IMR-90 (cell line): ENCODE data around the gene SLC17A8. TPM values are rescaled to one million over a fixed set of nuclear protein-coding genes. Genes with fewer than 3 reads are reported as not detected.
A peak's percentile ranks its signal among the peaks of the same experiment; 100 is the strongest.

Source experiments
- ATAC-seq: fragments of 200-7000 bp; cut with Tn5 transposase; 2 replicates; pipeline ENCODE4 v1.9.1; 2020; ENCODE audit warnings: low read depth, mild to moderate bottlenecking, moderate library complexity
- BruUV-seq: library from RNA; stranded (reverse); fragments of 400-500 nt; replicated peaks from 2 replicates; lab custom pipeline; 2021; lab: Mats Ljungman, UMichigan
- CTCF ChIA-PET: fragments of 300-600 bp; formaldehyde crosslinking; extraction: SDS; loops from one replicate; lab custom pipeline; 2021; ENCODE audit warnings: antibody characterized with exemption; lab: Yijun Ruan, JAX
- POLR2A ChIA-PET: fragments of 300-600 bp; sonication (Branson Sonifier 250); formaldehyde crosslinking; loops from one replicate; lab custom pipeline; 2022; ENCODE audit warnings: antibody characterized with exemption; ENCODE audit not compliant: unreplicated experiment; lab: Charles Lee
- DNase-seq: peaks from one replicate; pipeline ENCODE4 v3.0.0; 2013
- H2AFZ ChIP-seq: replicated peaks from 2 replicates; pipeline ENCODE3; 2013; ENCODE audit warnings: low read length, mild to moderate bottlenecking; ENCODE audit not compliant: poor library complexity
- H2AK5ac ChIP-seq: 2 replicates; pipeline ENCODE4 v1.6.1; 2013; ENCODE audit warnings: low read depth, low read length, inconsistent platforms
- H2AK9ac ChIP-seq: replicated peaks from 2 replicates; pipeline ENCODE3; 2013; ENCODE audit warnings: mild to moderate bottlenecking, low read depth, low read length, moderate library complexity; ENCODE audit not compliant: poor library complexity
- H2BK120ac ChIP-seq: 2 replicates; pipeline ENCODE4 v1.6.1; 2013; ENCODE audit warnings: low read depth, low read length, inconsistent platforms
- H2BK15ac ChIP-seq: 3 replicates; pipeline ENCODE4 v1.6.1; 2013; ENCODE audit warnings: low read depth, low read length, inconsistent platforms
- H2BK20ac ChIP-seq: 2 replicates; pipeline ENCODE4 v1.6.1; 2013; ENCODE audit warnings: low read depth, mild to moderate bottlenecking, inconsistent platforms, low read length, moderate library complexity
- H2BK5ac ChIP-seq: 2 replicates; pipeline ENCODE4 v1.6.1; 2013; ENCODE audit warnings: mild to moderate bottlenecking, low read depth, low read length, inconsistent platforms; ENCODE audit not compliant: poor library complexity, severe bottlenecking
- H3K14ac ChIP-seq: replicated peaks from 2 replicates; pipeline ENCODE4 v1.6.1; 2013; ENCODE audit warnings: low read depth, low read length, inconsistent platforms
- H3K18ac ChIP-seq: 2 replicates; pipeline ENCODE4 v1.6.1; 2013; ENCODE audit warnings: low read depth, low read length, control low read depth
- H3K23ac ChIP-seq: 2 replicates; pipeline ENCODE4 v1.6.1; 2013; ENCODE audit warnings: low read depth, low read length, inconsistent platforms
- H3K27ac ChIP-seq: 2 replicates; pipeline ENCODE4 v1.5.1; 2013; ENCODE audit warnings: mild to moderate bottlenecking, control low read depth, low read length; ENCODE audit not compliant: insufficient read depth
- H3K27me3 ChIP-seq: 2 replicates; pipeline ENCODE4 v1.6.1; 2013; ENCODE audit warnings: low read length; ENCODE audit not compliant: control insufficient read depth, insufficient read depth
- H3K36me3 ChIP-seq: 2 replicates; pipeline ENCODE4 v1.6.1; 2013; ENCODE audit warnings: low read length, mixed read lengths; ENCODE audit not compliant: control insufficient read depth, insufficient read depth
- H3K4ac ChIP-seq: 2 replicates; pipeline ENCODE4 v1.6.1; 2013; ENCODE audit warnings: low read depth, low read length, inconsistent platforms
- H3K4me1 ChIP-seq: 2 replicates; pipeline ENCODE4 v1.6.1; 2013; ENCODE audit warnings: low read length, mixed read lengths; ENCODE audit not compliant: control insufficient read depth, insufficient read depth
- H3K4me2 ChIP-seq: 2 replicates; pipeline ENCODE4 v1.6.1; 2013; ENCODE audit warnings: low read depth, mild to moderate bottlenecking, control low read depth, low read length, moderate library complexity
- H3K4me3 ChIP-seq: 2 replicates; pipeline ENCODE4 v1.5.1; 2013; ENCODE audit warnings: low read depth, mild to moderate bottlenecking, control low read depth, low read length, moderate library complexity; ENCODE audit not compliant: insufficient read depth
- H3K56ac ChIP-seq: 2 replicates; pipeline ENCODE4 v1.6.1; 2013; ENCODE audit warnings: low read length, inconsistent platforms; ENCODE audit not compliant: insufficient read depth; ENCODE audit errors: extremely low read depth
- H3K79me1 ChIP-seq, 2 experiments: 2 replicates each; pipeline ENCODE4 v1.6.1; 2013; ENCODE audit warnings: low read length in 2 of 2, inconsistent platforms in 1 of 2, low read depth in 1 of 2
- H3K9ac ChIP-seq: 2 replicates; pipeline ENCODE4 v1.6.1; 2013; ENCODE audit warnings: low read depth, low read length, control low read depth
- H3K9me1 ChIP-seq: 2 replicates; pipeline ENCODE4 v1.6.1; 2013; ENCODE audit warnings: low read length, inconsistent platforms; ENCODE audit not compliant: insufficient read depth
- H3K9me3 ChIP-seq: 2 replicates; pipeline ENCODE4 v1.6.1; 2013; ENCODE audit warnings: low read length; ENCODE audit not compliant: control insufficient read depth, insufficient read depth
- H4K20me1 ChIP-seq: 2 replicates; pipeline ENCODE4 v1.6.1; 2013; ENCODE audit warnings: low read length, inconsistent platforms; ENCODE audit not compliant: insufficient read depth
- H4K5ac ChIP-seq: 2 replicates; pipeline ENCODE4 v1.6.1; 2013; ENCODE audit warnings: mild to moderate bottlenecking, low read depth, low read length, control low read depth
- H4K8ac ChIP-seq, 2 experiments: 2 replicates each; pipeline ENCODE4 v1.6.1; 2013; ENCODE audit warnings: low read depth in 2 of 2, low read length in 2 of 2, control low read depth in 1 of 2, inconsistent platforms in 1 of 2
- H4K91ac ChIP-seq: 2 replicates; pipeline ENCODE4 v1.6.1; 2013; ENCODE audit warnings: low read depth, low read length, inconsistent platforms; ENCODE audit not compliant: insufficient read depth
- CEBPB ChIP-seq: IDR thresholded peaks from 2 replicates; pipeline ENCODE4 v1.6.1; 2012; ENCODE audit warnings: low read depth, low read length, improper control_type of control experiment
- MAZ ChIP-seq: IDR thresholded peaks from 2 replicates; pipeline ENCODE4 v1.6.1; 2012; ENCODE audit warnings: low read depth, mild to moderate bottlenecking, low read length, improper control_type of control experiment, moderate library complexity, borderline replicate concordance
- RAD21 ChIP-seq: IDR thresholded peaks from 2 replicates; pipeline ENCODE4 v1.6.1; 2012; ENCODE audit warnings: low read length, improper control_type of control experiment
- RCOR1 ChIP-seq: IDR thresholded peaks from 2 replicates; pipeline ENCODE4 v1.6.1; 2012; ENCODE audit warnings: mild to moderate bottlenecking, low read length, improper control_type of control experiment; ENCODE audit not compliant: insufficient replicate concordance
- WGBS, 2 experiments: methylation state at CpG; one replicate each; pipeline versions ENCODE4 v1.1.5 to v1.1.7; 2013; ENCODE audit warnings: missing lambda C conversion rate in 2 of 2; ENCODE audit not compliant: insufficient read length in 1 of 2; ENCODE audit errors: extremely low coverage in 2 of 2; 5-methylcytosine and 5-hydroxymethylcytosine counted together
- dilution Hi-C: fragments of 300-500 bp; cut with HindIII; formaldehyde crosslinking; loops from one replicate; pipeline ENCODE4 v1.14.3; 2018; ENCODE audit warnings: low sequenced_read_pairs; ENCODE audit not compliant: unreplicated experiment
- in situ Hi-C: fragments of 300-500 bp; cut with MboI; formaldehyde crosslinking; loops from 3 replicates; pipeline ENCODE4 v1.14.3; 2019; ENCODE audit warnings: low sequenced_read_pairs, inconsistent platforms, mixed read lengths
- intact Hi-C: fragments of 100-400 bp; cut with micrococcal nuclease; formaldehyde crosslinking; loops from 2 replicates; pipeline ENCODE4 v1.10.0; 2022
- polyA plus RNA-seq, 3 experiments: library from polyadenylated mRNA; depleted of rRNA; stranded (reverse); fragments of >200 nt; gene quantifications; 2 replicates each; pipeline ENCODE4 v1.2.3, GENCODE V29; 2012; ENCODE audit warnings: low replicate concordance in 1 of 3
- total RNA-seq: library from RNA; depleted of rRNA; stranded (reverse); fragments of >200 nt; gene quantifications from 2 replicates; pipeline ENCODE4 v1.2.3, GENCODE V29; 2012
- TF ChIP-seq, protein P1 (sequence below): conservative IDR thresholded peaks from 2 replicates; pipeline ENCODE4 v1.5.1; 2012; ENCODE audit warnings: mild to moderate bottlenecking, low read depth, low read length, improper control_type of control experiment
- TF ChIP-seq, protein P2 (sequence below): fragments of 150-350 bp; IDR thresholded peaks from 2 replicates; pipeline ENCODE4 v1.6.1; 2017; ENCODE audit warnings: mild to moderate bottlenecking, antibody characterized with exemption, low read length, low read depth

SLC17A8 gene
- total and polyA plus RNA-seq, 2 of the 4 experiments (the other 2 are of a cell fraction) = not detected

DNA sequence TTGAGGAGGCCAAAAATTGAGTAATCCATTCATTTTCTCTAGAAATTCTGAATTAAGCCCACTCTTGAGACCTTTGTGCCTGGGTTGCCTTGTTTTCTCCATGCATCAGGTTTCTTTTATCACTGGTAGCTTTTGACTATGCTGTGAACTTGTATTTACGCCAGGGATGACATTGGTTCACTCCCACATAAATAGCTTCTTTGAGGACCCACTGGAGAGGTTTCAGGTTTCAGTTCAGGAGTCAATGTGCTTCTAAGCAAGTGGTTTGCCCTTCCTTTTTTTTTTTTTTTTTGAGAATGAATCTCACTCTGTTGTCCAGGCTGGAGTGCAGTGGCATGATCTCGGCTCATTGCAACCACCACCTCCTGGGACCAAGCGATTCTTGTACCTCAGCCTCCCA, 10.2 kb upstream of the SLC17A8 start:
- H3K4ac ChIP-seq = no peak overlapping the region
- no peaks in the 10 kb centered on the region for H3K4me1 ChIP-seq
- H4K20me1 ChIP-seq = no peaks in the 10 kb centered on the region
- no peaks in the 10 kb centered on the region for H3K9me3 ChIP-seq
- no peaks in the 10 kb centered on the region for H3K79me1 ChIP-seq
- no peak overlapping the region for H3K23ac ChIP-seq
- H2BK20ac ChIP-seq = no peak overlapping the region
- no peak overlapping the region for H3K4me2 ChIP-seq
- in situ Hi-C loops (no loop called here), intact Hi-C loops (no loop called here), dilution Hi-C loops (no loop called here)
- H2AK9ac ChIP-seq = no peak overlapping the region
- ATAC-seq = no peak; the same call in 1 of the 2 replicates
- no peak overlapping the region for H3K14ac ChIP-seq
- H2AK5ac ChIP-seq = no peak overlapping the region
- no peak overlapping the region for H3K27ac ChIP-seq
- POLR2A ChIA-PET = no interaction called here
- H4K8ac ChIP-seq = no peak overlapping the region
- whole genome bisulfite sequencing, 2 experiments = 80% methylated on average over 2 of the region's 3 CpGs; no CpG with 5 or more reads in 1 of the 2 experiments
- H4K5ac ChIP-seq = no peak overlapping the region
- no TSS peak for BruUV-seq
- no peak overlapping the region for H2BK15ac ChIP-seq
- no peak for TF ChIP-seq CEBPB
- TF ChIP-seq RAD21 = no peak
- TF ChIP-seq, protein P1, sequence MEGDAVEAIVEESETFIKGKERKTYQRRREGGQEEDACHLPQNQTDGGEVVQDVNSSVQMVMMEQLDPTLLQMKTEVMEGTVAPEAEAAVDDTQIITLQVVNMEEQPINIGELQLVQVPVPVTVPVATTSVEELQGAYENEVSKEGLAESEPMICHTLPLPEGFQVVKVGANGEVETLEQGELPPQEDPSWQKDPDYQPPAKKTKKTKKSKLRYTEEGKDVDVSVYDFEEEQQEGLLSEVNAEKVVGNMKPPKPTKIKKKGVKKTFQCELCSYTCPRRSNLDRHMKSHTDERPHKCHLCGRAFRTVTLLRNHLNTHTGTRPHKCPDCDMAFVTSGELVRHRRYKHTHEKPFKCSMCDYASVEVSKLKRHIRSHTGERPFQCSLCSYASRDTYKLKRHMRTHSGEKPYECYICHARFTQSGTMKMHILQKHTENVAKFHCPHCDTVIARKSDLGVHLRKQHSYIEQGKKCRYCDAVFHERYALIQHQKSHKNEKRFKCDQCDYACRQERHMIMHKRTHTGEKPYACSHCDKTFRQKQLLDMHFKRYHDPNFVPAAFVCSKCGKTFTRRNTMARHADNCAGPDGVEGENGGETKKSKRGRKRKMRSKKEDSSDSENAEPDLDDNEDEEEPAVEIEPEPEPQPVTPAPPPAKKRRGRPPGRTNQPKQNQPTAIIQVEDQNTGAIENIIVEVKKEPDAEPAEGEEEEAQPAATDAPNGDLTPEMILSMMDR = no peak
- no peak for TF ChIP-seq RCOR1
- TF ChIP-seq MAZ = no peak
- TF ChIP-seq, protein P2, sequence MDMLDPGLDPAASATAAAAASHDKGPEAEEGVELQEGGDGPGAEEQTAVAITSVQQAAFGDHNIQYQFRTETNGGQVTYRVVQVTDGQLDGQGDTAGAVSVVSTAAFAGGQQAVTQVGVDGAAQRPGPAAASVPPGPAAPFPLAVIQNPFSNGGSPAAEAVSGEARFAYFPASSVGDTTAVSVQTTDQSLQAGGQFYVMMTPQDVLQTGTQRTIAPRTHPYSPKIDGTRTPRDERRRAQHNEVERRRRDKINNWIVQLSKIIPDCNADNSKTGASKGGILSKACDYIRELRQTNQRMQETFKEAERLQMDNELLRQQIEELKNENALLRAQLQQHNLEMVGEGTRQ = no peak
- no peak overlapping the region for H3K9ac ChIP-seq
- no peaks in the 10 kb centered on the region for H3K36me3 ChIP-seq
- H2BK5ac ChIP-seq = no peak overlapping the region
- no peak overlapping the region for H2BK120ac ChIP-seq
- H3K4me3 ChIP-seq = no peak overlapping the region
- H3K56ac ChIP-seq = no peak overlapping the region
- H3K18ac ChIP-seq = no peak overlapping the region
- CTCF ChIA-PET = interaction anchor here (0.6 kb wide), 1 partner anchor 216 kb away, joined by 4 read pairs; no protein-coding TSS in a partner anchor
- H3K9me1 ChIP-seq = no peaks in the 10 kb centered on the region
- no peak overlapping the region for H4K91ac ChIP-seq
- no peak overlapping the region for H2AFZ ChIP-seq
- DNase-seq = peak; percentile 39
- no peaks in the 10 kb centered on the region for H3K27me3 ChIP-seq
